ENCODE measurements around the gene DNAAF5. TPM values are rescaled to one million over a fixed set of nuclear protein-coding genes. Genes with fewer than 3 reads are reported as not detected.
A peak's percentile ranks its signal among the peaks of the same experiment; 100 is the strongest.

Gene DNAAF5
- polyA plus RNA-seq, 1 of the 3 experiments (the other 2 are of a cell fraction): 58.5 TPM

- no peak for DNase-seq
- Histone ChIP-seq H3K27ac (ENCODE audit: low read depth in 2 of 2, low read length in 1 of 2) (peak overlapping the region; percentile 29 to 98), H3K27me3 (ENCODE audit: insufficient read depth) (no peaks in the 10 kb centered on the region), H3F3A (replicated peaks; ENCODE audit: insufficient read depth) (peaks cover 37% of the 10 kb centered on the region), H3K9me2 (no peaks in the 10 kb centered on the region), H2AFZ (ENCODE audit: low read depth) (no peak overlapping the region), H3K4me3 (ENCODE audit: low read depth in 2 of 2, low read length in 1 of 2) (no peak overlapping the region), H3K4me2 (peak overlapping the region; percentile 65), H4K20me1 (ENCODE audit: insufficient read depth) (peaks cover 22% of the 10 kb centered on the region), H3K36me3 (replicated peaks in 1 of 2; ENCODE audit: control insufficient read depth in 1 of 2, insufficient read depth in 2 of 2, low read length in 1 of 2) (peaks cover 7 to 19% of the 10 kb centered on the region in 2 experiments), H3K4me1 (ENCODE audit: control insufficient read depth in 1 of 2, insufficient read depth in 2 of 2, low read depth in 1 of 2, low read length in 1 of 2) (peaks cover 21 to 26% of the 10 kb centered on the region in 2 experiments; a peak in 3 of 4 replicates), H3K9me3 (no peaks in the 10 kb centered on the region), H3K79me2 (ENCODE audit: insufficient read depth) (peaks cover 93% of the 10 kb centered on the region), H3K9ac (peak overlapping the region; percentile 78)
- ChIA-PET CTCF (interaction anchor here (1.1 to 4.0 kb wide), 6 partner anchors 9 to 47 kb away, joined by 3 to 17 read pairs (median 8); no protein-coding TSS in a partner anchor), POLR2A (no interaction called here)
- no peak for TF ChIP-seq IRF3 (IDR thresholded peaks at IDR 0.05; ENCODE audit: low read depth, low read length)
- TF ChIP-seq USF1 (IDR thresholded peaks at IDR 0.05; ENCODE audit: borderline replicate concordance, low read depth): no peak
- no peak for TF ChIP-seq CTCF (IDR thresholded peaks at IDR 0.05)
- no peak for TF ChIP-seq ELF1 (IDR thresholded peaks at IDR 0.05)
- TF ChIP-seq ZBTB33 (IDR thresholded peaks at IDR 0.05; ENCODE audit: borderline replicate concordance, low read depth): no peak
- no peak; a peak in 1 of 4 replicates for TF ChIP-seq EP300 (IDR thresholded peaks at IDR 0.05; ENCODE audit: borderline replicate concordance in 1 of 2, low read depth in 1 of 2, low read length in 1 of 2)
- no peak for TF ChIP-seq PBX3 (IDR thresholded peaks at IDR 0.05)
- no peak for TF ChIP-seq RXRA (IDR thresholded peaks at IDR 0.05; ENCODE audit: borderline replicate concordance, low read depth)
- no peak for TF ChIP-seq GABPA (IDR thresholded peaks at IDR 0.05; ENCODE audit: low read depth)
- TF ChIP-seq NRF1 (IDR thresholded peaks at IDR 0.05; ENCODE audit: low read depth, low read length): no peak
- no peak for TF ChIP-seq FOXM1 (IDR thresholded peaks at IDR 0.05; ENCODE audit: low read depth)
- TF ChIP-seq RFX5 (IDR thresholded peaks at IDR 0.05; ENCODE audit: low read length): no peak
- TF ChIP-seq CHD2 (IDR thresholded peaks at IDR 0.05; ENCODE audit: low read length, partially characterized antibody): no peak
- no peak for TF ChIP-seq TAF1 (IDR thresholded peaks at IDR 0.05; ENCODE audit: borderline replicate concordance, low read depth, low read length)
- no peak for TF ChIP-seq JUND (IDR thresholded peaks at IDR 0.05)
- 93% methylated on average over 15 of the region's 15 CpGs for WGBS (ENCODE audit: low lambda C conversion rate)
Measured at GRCh38 chr7:832968-833424, 106.5 kb downstream of the DNAAF5 start.
